Karpas-422 (cell line): ENCODE data around the gene RAI1. TPM values are rescaled to one million over a fixed set of nuclear protein-coding genes. Genes with fewer than 3 reads are reported as not detected.

Experiments used
- DNase-seq: peaks from one replicate; pipeline ENCODE4 v3.0.0-alpha.2; 2015
- H2AFZ ChIP-seq: fragments of 200-600 bp; sonication (generic); 2 replicates; pipeline ENCODE4 v1.6.1; 2014; ENCODE audit warnings: antibody characterized with exemption, low read length, mixed read lengths
- H3K27ac ChIP-seq: fragments of 200-600 bp; sonication (generic); 2 replicates; pipeline ENCODE4 v1.5.1; 2014; ENCODE audit warnings: mild to moderate bottlenecking, low read length, moderate library complexity
- H3K27me3 ChIP-seq: fragments of 200-600 bp; sonication (generic); 2 replicates; pipeline ENCODE4 v1.6.1; 2014; ENCODE audit warnings: low read length, mixed read lengths
- H3K36me3 ChIP-seq: fragments of 200-600 bp; sonication (generic); 2 replicates; pipeline ENCODE4 v1.6.1; 2014; ENCODE audit warnings: low read length, mixed read lengths; ENCODE audit not compliant: insufficient read depth
- H3K4me1 ChIP-seq: fragments of 200-600 bp; sonication (generic); 2 replicates; pipeline ENCODE4 v1.6.1; 2014; ENCODE audit warnings: mild to moderate bottlenecking, low read length, mixed read lengths
- H3K4me2 ChIP-seq: fragments of 200-600 bp; sonication (generic); 2 replicates; pipeline ENCODE4 v1.6.1; 2014; ENCODE audit warnings: low read length, low read depth, mild to moderate bottlenecking; ENCODE audit not compliant: poor library complexity, severe bottlenecking
- H3K4me3 ChIP-seq: fragments of 200-600 bp; sonication (generic); 2 replicates; pipeline ENCODE4 v1.5.1; 2014; ENCODE audit warnings: mild to moderate bottlenecking, antibody characterized with exemption, low read length, mixed read lengths
- H3K79me2 ChIP-seq: fragments of 200-600 bp; sonication (generic); 2 replicates; pipeline ENCODE4 v1.6.1; 2014; ENCODE audit warnings: mild to moderate bottlenecking, low read length, mixed read lengths
- H3K9ac ChIP-seq: fragments of 200-600 bp; sonication (generic); 2 replicates; pipeline ENCODE4 v1.6.0; 2014; ENCODE audit warnings: low read length
- H3K9me2 ChIP-seq: fragments of 200-600 bp; sonication (generic), shearing (Covaris generic); replicated peaks from 2 replicates; pipeline ENCODE4 v1.6.0; 2014; ENCODE audit warnings: mild to moderate bottlenecking, low read length, moderate library complexity; ENCODE audit not compliant: insufficient read depth
- H3K9me3 ChIP-seq: fragments of 300-700, 200-600 bp; sonication (generic); 2 replicates; pipeline ENCODE4 v1.6.1; 2014; ENCODE audit warnings: low read length, mixed read lengths
- H4K20me1 ChIP-seq: fragments of 200-600 bp; sonication (generic); 2 replicates; pipeline ENCODE4 v1.6.1; 2014; ENCODE audit warnings: mild to moderate bottlenecking, antibody characterized with exemption, low read length, low read depth; ENCODE audit not compliant: insufficient read depth
- total RNA-seq: library from RNA; depleted of rRNA; stranded (reverse); fragments of >200 nt; shearing (Covaris generic); gene quantifications from 2 replicates; pipeline ENCODE4 v1.2.3, GENCODE V29; 2014; ENCODE audit warnings: low replicate concordance

The RAI1 gene
- total RNA-seq, 1 experiment from 2014 or later: 18.2 TPM

DNA sequence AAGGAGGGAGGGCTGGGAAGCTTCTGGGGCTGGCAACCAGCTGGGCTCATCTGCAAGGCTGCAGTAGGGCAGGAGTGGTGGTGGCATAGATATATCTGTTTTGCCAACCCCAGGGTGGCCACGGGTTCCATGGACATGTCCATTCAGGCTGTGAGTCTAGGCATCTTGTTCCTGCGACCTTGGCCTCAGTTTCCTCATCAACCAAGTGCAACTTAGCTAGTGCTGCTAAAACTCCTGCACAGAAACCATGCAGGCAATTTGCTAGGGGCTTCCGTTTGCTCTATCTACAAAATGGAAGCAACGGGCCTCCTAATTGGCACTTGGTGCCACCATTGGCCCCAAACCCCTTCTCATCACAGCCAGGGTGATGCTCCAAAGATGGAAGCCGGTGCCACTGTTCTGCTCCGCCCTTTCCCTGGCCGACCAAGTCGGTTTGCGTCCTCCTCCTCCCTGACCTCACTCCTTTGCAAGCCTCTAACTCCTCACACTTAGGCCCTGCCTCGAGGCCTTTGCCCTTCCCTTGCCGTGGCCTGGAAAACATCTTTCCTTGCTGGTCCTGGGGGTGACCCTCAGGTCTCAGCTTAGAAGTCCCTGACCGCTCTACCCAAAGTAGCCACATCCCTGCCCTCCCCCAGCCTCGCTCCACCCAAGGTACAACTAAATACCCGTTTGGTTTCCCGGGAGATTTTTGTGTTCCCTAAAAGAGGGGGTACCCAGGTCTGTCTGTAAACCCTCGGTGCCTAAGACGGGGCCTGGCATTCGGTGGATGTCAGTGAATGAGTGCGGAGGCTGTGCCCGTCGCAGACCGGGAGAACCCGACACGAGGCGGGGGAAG lies 154.4 kb downstream of the RAI1 start:
- peak; percentile 45 for DNase-seq
- no peaks in the 10 kb centered on the region for H3K9me3 ChIP-seq
- H3K4me2 ChIP-seq: peak overlapping the region; percentile 88
- peak overlapping the region; percentile 78 for H3K9ac ChIP-seq
- peak overlapping the region; percentile 78 for H3K27ac ChIP-seq
- H3K79me2 ChIP-seq: peaks cover 52% of the 10 kb centered on the region
- H3K36me3 ChIP-seq: no peaks in the 10 kb centered on the region
- no peaks in the 10 kb centered on the region for H3K9me2 ChIP-seq
- no peak overlapping the region for H2AFZ ChIP-seq
- H3K4me1 ChIP-seq: peaks cover 62% of the 10 kb centered on the region
- H3K4me3 ChIP-seq: peak overlapping the region; percentile 80
- H3K27me3 ChIP-seq: no peaks in the 10 kb centered on the region
- H4K20me1 ChIP-seq: peaks cover 10% of the 10 kb centered on the region

GRCh38 chr17:17836250-17836817 lies 155.1 kb downstream of the RAI1 start:
- Histone ChIP-seq H3K4me1 (peaks cover 69% of the 10 kb centered on the region), H3K9ac (peak overlapping the region; percentile 78), H3K9me3 (no peaks in the 10 kb centered on the region), H4K20me1 (peaks cover 10% of the 10 kb centered on the region), H3K36me3 (no peaks in the 10 kb centered on the region), H3K79me2 (peaks cover 45% of the 10 kb centered on the region), H2AFZ (no peak overlapping the region), H3K9me2 (no peaks in the 10 kb centered on the region), H3K27ac (peak overlapping the region; percentile 78), H3K27me3 (no peaks in the 10 kb centered on the region), H3K4me2 (peak overlapping the region; percentile 88), H3K4me3 (peak overlapping the region; percentile 80)
- peak; percentile 99 for DNase-seq

- Histone ChIP-seq H3K36me3 (no peaks in the 10 kb centered on the region), H2AFZ (no peak within 1 kb of the TSS), H3K4me2 (peak within 1 kb of the TSS; percentile 88), H4K20me1 (peaks cover 6% of the 10 kb centered on the region), H3K4me1 (peaks cover 67% of the 10 kb centered on the region), H3K27me3 (no peaks in the 10 kb centered on the region), H3K9me3 (no peaks in the 10 kb centered on the region), H3K9me2 (no peaks in the 10 kb centered on the region), H3K9ac (peak within 1 kb of the TSS; percentile 78), H3K27ac (peak within 1 kb of the TSS; percentile 78), H3K79me2 (peaks cover 39% of the 10 kb centered on the region), H3K4me3 (peak within 1 kb of the TSS; percentile 80)
- DNase-seq: peak; percentile 84
These were observed 155.6 kb downstream of the RAI1 start, which contains the start of gene SREBF1 for GRCh38 chr17:17836818-17837379. SREBF1 (minus strand) TSS chr17:17836986; CDS start chr17:17836817, 169 bp downstream.

DNA sequence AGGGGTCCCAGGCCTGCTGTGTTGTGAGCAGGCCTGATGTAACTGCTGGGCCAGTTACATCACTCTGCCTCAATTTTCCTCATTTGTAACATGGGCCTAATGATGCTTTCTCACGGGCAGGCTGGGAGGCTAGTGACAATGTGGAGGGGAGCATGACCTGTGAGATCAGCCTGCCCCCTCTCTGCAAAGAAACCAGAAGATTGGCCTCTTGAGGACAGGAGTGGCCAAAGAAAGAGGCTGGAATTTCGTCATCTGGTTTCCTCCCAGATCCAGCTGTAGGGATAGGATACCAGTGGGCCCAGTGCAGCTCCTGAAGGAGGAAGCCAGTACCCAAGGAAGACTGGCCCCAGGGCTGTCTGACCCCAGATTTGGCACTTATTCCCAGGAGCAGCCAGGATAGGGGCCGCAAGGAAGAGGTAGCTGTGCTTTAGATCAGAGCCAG lies 156.1 kb downstream of the RAI1 start:
- peak; percentile 42 for DNase-seq
- Histone ChIP-seq H4K20me1 (peaks cover under 1% of the 10 kb centered on the region), H3K79me2 (peaks cover 34% of the 10 kb centered on the region), H2AFZ (no peak overlapping the region), H3K9me2 (no peaks in the 10 kb centered on the region), H3K9ac (peak overlapping the region; percentile 78), H3K4me2 (peak overlapping the region; percentile 88), H3K4me3 (peak overlapping the region; percentile 80), H3K9me3 (no peaks in the 10 kb centered on the region), H3K27ac (peak overlapping the region; percentile 70; the same call in 1 of the 2 replicates), H3K27me3 (no peaks in the 10 kb centered on the region), H3K36me3 (no peaks in the 10 kb centered on the region), H3K4me1 (peaks cover 62% of the 10 kb centered on the region)

DNA sequence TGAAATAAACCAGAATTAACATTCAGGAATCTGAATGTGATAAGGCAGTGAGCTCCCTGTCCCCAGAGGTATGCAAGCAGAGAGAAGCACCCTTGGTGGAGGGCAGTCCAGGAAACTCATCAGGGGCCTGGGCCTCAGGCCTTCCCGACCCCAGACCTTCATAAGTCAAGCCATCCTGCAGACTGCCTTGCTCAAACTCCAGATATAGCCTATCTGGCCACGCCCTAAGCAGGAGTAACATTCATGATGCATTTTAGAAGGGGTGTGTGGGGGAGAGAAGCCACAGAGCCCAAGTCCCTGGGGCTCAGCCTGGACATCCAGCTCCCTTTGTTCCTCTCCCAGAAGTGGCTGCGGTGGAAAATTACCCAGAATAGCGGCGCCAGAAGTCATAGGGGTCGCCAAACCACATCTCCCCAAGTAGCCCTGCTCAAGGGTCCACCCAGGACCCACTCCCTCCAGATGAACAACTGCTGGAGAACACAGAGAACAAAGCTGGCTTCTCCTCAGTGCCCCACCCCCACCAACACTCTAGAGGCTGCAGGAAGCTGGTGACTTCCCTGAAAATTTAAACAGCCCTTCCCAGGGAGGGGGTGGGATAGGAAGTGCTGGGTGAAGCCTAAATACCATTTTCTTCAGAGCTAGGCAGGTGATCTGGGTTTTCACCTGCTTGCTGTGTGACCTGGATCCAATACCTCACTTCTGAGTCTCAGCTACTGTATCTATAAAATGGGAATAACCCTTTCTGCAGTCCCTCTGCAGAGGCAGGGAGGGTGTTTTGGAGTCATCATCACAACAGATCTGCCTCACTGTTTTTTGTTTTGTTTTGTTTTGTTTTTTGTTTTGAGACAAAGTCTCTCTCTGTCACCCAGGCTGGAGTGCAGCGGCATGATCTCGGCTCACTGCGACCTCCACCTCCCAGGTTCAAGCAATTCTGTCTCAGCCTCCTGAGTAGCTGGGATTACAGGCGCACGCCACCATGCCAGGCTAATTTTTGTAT lies 157.0 kb downstream of the RAI1 start:
- H3K79me2 ChIP-seq: peaks cover 28% of the 10 kb centered on the region
- H3K4me2 ChIP-seq: peak overlapping the region; percentile 88
- no peak overlapping the region for H3K4me3 ChIP-seq
- no peaks in the 10 kb centered on the region for H3K27me3 ChIP-seq
- no peaks in the 10 kb centered on the region for H4K20me1 ChIP-seq
- H3K36me3 ChIP-seq: no peaks in the 10 kb centered on the region
- no peak overlapping the region; the same call in 1 of the 2 replicates for H3K27ac ChIP-seq
- H3K9me3 ChIP-seq: no peaks in the 10 kb centered on the region
- no peak for DNase-seq
- H3K4me1 ChIP-seq: peaks cover 57% of the 10 kb centered on the region
- H2AFZ ChIP-seq: no peak overlapping the region
- no peak overlapping the region; the same call in 1 of the 2 replicates for H3K9ac ChIP-seq
- no peaks in the 10 kb centered on the region for H3K9me2 ChIP-seq

GRCh38 chr17:17839791-17840707 lies 158.8 kb downstream of the RAI1 start:
- Histone ChIP-seq H3K36me3 (no peaks in the 10 kb centered on the region), H3K9me3 (no peaks in the 10 kb centered on the region), H4K20me1 (no peaks in the 10 kb centered on the region), H3K27ac (peak overlapping the region; percentile 75), H3K4me3 (peak overlapping the region; percentile 80), H3K27me3 (no peaks in the 10 kb centered on the region), H2AFZ (no peak overlapping the region), H3K9ac (peak overlapping the region; percentile 93), H3K4me2 (peak overlapping the region; percentile 95), H3K9me2 (no peaks in the 10 kb centered on the region), H3K4me1 (peaks cover 40% of the 10 kb centered on the region), H3K79me2 (peaks cover 10% of the 10 kb centered on the region)
- peak; percentile 95 for DNase-seq
